NCI-H748 treated with DMSO at 0.1 percent for 48 hours (cell line): ENCODE measurements around the gene ENPP6.

Experiments
- DNase-seq: peaks from one replicate; lab custom pipeline; 2025; lab: John Stamatoyannopoulos, UW

The ENPP6 gene

DNA sequence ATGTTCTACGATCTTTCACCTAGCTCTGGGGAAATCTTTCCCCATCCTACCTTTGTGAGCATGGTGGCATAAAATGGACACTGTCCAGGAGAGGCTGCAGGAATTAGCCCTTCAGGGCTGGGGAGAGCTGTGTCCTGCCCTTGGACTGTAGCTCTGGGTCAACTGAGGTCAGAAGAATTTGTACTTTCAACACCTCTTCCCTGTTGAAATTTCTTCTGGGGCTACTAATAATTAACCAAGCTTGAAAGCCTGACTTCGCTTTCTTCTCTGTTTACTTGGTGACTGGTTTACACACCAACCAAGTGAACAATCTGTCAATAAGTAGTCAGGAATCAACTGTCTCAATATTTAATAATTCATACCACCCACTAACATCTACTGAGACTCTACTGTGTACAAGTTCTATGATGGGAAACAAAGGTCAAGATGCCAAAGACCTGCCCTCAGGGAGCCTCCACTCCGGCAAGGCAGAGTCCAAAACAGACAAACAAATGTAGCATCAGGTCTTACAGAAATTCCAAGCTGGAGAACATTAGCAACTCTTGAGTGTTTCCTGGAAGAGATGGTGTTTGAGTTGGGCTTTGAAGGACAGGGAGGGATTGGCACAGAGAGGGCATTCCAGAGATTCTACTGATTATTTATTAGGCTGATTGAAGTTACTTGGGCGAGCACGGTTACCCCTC is 113.1 kb downstream of the ENPP6 start:
- DNase-seq, result no peak

- no peak for DNase-seq
Observed at GRCh38 chr4:184103527-184104264, 114.0 kb downstream of the ENPP6 start.

DNA sequence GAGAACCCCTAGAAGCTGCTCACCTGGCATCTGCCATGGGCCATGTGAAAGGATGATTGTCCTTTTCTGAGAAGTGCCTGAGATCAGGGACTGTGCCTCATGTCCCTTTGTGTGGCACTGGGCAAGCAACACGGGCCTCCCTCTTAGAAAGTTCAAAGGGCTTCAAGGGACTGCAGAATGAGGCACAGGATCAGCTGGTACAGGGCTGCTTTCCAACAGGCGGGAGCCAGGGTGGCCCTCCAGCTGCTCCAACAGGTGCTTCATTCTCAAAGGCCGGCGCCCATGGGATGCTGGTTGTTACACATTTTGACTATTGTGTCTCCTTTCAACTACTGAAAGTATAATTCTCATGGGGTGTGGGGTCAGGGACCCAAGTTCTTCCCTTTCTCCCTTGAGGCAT is 114.7 kb downstream of the ENPP6 start:
- DNase-seq, result no peak

GRCh38 chr4:184102488-184102887 is 115.2 kb downstream of the ENPP6 start:
- no peak for DNase-seq

- DNase-seq, result no peak
Observed at GRCh38 chr4:184101711-184102110, 116.0 kb downstream of the ENPP6 start.

GRCh38 chr4:184100297-184100885 is 117.3 kb downstream of the ENPP6 start:
- peak; percentile 4 for DNase-seq

- DNase-seq, result no peak
Observed at GRCh38 chr4:184099535-184099966, 118.1 kb downstream of the ENPP6 start.

DNA sequence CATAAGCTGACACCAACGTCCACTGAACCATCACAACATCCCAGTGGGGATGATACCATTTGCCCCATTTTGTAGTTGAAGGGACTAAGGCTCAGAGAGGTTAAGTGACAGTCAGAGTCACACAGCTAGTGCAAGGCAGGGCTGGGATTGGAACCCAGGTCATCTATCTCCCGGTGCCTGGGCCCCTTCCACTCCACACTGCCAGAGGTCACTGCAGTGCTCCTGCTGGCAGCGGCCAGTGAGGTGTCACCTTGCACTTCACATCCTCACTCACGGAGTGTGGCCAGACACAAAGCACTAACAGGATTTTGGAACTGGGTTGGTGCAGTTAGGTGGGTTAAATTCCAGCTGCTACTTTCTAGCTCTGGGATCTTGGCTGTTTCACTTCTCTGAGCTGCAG is 118.7 kb downstream of the ENPP6 start:
- no peak for DNase-seq

DNA sequence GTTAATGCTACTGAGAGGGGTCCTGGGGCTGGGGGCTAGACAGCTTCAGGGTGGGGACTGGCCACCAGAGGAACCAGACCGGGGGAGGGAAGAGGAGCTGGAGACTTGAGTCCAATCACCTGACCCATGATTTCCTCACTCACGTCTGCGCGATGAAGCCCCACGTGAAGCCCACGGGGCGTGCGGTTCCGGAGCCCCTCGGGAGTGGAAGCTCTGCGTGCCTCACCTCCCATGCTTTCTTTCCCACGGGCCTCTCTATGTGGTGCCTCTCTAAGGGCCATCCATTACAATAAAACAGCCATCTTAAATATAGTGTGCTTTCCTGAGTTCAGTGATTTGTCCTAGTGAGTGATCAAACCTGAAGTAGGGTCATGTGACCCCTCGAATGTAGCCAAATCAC is 119.9 kb downstream of the ENPP6 start:
- DNase-seq, result no peak

DNA sequence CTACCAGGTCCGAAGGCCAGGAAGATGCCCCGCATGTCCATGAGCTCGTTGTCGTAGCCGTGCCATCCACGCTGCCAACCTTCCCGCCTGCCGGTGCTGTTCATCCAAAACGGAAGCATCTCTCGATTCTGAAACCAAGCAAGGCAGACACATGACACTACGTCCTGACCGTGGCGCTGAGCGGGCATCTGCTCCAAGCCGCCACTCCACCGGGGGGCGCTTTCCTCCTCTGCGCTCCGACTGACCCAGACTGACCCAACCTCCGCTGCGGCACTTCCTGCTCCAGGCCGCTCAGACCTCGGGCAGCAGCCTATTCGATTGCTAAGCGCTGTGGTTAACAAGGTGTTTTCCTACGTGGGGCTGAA is 120.5 kb downstream of the ENPP6 start:
- no peak for DNase-seq

DNA sequence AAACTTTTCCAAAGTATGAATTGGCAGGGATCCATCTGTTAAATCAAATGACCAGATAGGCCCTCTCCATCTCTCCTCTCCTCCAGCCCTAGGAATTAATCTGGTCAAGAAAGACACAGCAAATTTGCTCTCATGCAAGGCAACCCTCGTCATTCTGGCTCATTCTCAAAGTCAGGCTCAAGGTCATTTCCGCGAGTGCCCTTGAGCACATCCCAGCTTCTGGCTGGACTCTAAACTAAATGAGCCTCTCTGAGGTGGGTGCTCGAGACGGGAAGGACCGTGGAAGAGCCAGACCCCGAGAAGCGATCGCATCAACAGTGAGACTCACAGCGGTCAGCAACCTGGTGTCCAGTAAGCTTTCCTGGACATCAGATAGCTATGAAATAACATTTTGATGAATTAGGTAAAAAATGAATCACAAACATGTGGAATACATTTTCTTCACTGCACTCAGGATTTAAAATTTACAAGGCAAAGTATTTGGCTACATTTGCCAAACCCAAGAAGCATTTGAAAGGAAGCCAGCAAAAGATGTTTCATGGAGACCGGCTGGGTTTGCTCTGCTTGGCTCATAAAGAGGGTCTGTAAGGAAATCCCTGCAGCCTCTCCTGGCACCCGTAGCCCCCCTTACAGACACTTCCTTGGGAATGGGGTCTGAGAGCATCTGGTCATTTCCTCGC is 121.0 kb downstream of the ENPP6 start:
- no peak for DNase-seq

GRCh38 chr4:184094532-184095159 is 123.0 kb downstream of the ENPP6 start:
- no peak for DNase-seq

GRCh38 chr4:184091986-184092385 is 125.7 kb downstream of the ENPP6 start:
- no peak for DNase-seq

- DNase-seq, result no peak
Observed at GRCh38 chr4:184090571-184090970, 127.1 kb downstream of the ENPP6 start.

DNA sequence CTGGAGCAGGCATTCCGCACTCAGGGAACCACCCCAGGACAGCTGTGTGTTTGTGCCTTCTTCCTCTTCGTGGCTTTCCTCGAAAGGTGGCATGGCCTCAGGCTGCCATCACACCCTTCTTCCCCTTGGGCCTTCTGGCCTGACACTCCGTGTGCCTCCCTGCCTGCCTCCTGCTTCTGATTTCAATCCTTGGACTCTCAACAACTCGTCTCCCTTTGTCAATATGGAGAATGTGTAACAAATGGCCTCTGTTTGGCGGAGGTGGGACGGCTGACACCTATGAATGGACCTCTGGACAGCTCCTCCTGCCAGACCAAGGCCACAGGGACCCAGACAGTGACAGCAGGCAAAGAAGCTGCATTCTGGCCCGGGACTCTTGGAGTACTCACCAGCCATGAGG is 137.0 kb downstream of the ENPP6 start:
- no peak for DNase-seq

GRCh38 chr4:184074677-184075388 is 142.8 kb downstream of the ENPP6 start:
- no peak for DNase-seq

- no peak for DNase-seq
Observed at GRCh38 chr4:184067931-184068554, 149.6 kb downstream of the ENPP6 start.

DNA sequence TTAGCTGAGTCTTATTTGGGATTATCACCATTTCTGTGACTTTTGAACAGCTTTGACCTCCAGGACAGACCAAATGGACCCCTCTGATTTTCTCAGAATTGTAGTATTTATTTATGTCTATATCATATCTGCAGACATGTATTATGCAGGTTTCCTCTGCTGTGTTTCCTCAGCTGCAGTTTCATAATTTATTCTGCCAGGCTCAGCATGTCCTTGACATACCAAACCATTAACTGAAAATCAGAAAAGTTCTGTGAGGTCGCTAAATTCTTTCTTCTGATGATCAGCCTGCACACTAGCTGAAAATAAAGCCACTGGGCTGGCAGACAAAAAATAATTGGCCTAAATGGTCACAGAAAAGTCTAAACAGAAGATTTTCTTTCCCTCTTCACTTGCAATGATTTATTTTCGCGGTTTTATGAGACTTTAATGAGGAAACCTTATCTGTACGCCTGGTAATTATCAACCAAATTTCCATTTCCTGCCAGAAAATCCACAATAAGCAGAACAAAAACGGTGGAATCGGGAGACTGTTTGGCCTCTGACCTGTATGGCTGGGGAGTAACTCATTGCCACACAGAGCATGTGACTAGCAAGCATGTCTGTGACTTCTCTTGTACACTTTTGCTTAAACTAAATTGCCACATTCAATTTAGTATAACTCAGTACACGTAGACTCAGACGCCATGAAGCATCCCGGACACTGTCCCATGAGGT is 150.9 kb downstream of the ENPP6 start:
- no peak for DNase-seq

GRCh38 chr4:184064877-184065276 is 152.8 kb downstream of the ENPP6 start:
- DNase-seq, result no peak

DNA sequence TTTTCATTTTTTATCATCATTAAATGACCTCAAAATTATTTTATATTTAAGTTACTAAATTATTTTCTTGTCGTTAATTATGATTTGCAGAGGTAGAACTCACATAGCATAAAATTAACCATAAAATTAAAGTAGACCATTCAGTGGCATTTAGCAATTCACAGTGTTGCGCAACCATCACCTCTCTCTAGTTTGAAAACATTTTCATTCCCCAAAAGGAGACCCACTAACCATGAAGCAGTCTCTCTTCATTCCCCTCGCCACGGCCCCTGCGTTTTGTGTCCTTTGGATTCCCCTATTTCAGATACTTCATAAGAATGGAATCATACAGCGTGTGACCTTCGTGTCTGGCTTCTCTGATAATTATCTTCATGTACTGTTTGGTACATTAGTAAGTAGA is 154.9 kb downstream of the ENPP6 start:
- DNase-seq, result no peak

DNA sequence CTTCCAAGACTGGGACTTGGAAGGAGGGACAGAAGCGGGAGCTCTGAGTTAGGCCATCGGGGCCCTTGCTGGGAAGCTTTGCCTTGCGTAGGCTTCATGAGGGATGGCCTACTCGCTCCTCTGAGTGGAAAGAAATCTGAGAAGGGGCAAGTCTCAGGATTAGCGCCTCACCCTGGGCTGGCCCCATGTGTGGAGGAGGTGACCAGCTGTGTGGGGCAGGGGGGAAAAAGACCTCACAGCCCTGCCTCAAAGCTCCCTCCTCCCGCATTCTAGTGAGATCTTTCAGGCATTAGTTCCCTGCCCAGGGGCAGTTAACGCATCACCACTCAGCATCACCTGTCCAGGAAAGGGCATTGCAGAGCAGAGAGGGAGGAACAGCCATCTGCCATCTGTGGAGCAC is 156.1 kb downstream of the ENPP6 start:
- no peak for DNase-seq
